NCI-H2107 (cell line): ENCODE measurements around the gene ARHGAP15.
"Not testable (repeated sequence)": the region's sequence is repeated elsewhere in the genome, so short reads cannot be mapped to it uniquely, and the experiment has no call there.

Experiments
- DNase-seq: peaks from one replicate; lab custom pipeline; 2025; lab: John Stamatoyannopoulos, UW

ARHGAP15 gene

DNA sequence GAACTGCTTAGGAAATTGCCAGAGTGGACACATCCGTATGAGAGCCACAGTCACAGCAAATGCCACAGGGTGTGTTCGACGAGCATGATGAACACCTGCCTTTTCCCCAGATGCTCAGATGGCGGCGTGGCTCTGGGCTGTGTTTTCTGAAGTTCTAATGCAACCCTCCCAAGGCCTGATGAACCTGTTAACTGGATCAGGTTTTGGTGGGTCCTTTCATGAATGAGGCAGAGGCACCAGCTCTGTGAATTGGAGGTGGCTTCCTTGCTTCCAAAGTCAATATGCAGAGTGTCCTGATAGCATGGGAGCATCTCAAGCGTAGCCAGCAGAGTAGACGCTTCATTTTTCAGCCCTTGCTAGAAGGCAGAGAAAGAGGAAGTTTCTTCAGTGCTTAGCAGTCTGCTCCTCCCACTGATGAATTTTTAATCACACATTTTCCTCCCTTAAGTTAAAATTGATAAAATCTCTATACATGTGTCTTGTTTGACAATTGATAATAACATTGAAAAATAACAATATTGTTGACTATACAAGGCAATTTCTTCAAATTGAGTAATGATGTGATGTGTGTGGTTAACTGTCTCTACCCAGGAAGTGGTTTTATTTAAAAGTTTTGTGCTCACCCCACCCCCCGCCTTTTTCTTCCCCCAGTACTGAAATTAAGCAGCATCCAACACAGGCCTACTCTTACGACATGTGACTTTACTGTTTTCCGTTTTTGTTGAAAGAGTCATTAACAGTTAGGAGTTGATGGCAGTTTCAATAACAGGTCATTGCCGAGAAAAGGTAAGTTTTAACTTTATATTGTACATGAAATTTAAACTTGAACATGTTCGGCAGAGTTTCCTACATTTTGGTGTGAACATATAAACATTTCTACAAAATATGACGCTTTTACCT lies at the start of gene ARHGAP15:
Gene ARHGAP15, plus strand, starts transcription at position 739 of the 900 bp plus-strand sequence.
- DNase-seq = no peak

DNA sequence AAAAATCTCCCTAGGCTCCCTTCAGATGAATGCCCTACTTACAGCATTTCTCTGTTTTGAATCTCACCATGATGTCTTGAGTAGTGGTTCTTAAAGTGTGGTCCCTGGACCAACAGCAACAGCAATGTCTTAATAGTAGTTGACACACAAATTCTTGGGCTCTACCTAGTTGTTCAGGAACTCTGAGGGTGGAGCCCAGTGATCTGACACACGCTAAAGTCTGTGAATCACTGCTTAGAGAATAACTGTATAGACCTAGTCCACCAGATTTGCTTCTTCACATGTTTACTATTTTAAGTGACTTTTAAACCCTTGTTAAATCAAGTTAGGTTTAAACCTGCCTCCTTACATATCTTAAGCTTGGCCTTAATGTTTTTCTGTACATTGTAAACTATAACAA lies 47.6 kb upstream of the ARHGAP15 start:
- no peak for DNase-seq

DNA sequence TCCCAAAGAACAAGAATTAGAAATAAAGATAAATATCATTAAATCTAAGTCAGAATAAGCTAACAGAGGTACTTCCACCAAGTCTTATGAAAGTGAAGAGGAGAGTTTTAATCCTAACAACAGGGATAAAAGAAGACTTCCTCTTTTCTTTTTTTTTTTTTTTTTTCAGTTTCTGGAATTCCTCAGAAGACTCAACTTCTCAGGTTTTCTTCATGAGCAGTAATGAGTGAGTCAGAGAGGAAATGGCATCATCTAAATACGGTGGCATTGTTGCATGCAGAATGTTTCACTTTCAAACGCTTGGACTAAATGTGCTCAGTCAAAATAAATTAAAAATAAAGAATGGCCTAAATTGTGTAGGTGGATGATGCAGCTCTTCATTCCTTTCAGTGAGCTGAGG lies 45.6 kb upstream of the ARHGAP15 start:
- no peak for DNase-seq

- DNase-seq = no peak
Measured at GRCh38 chr2:143084462-143084861, 44.8 kb upstream of the ARHGAP15 start.

- DNase-seq = no peak
Measured at GRCh38 chr2:143085125-143085784, 44.0 kb upstream of the ARHGAP15 start.

DNA sequence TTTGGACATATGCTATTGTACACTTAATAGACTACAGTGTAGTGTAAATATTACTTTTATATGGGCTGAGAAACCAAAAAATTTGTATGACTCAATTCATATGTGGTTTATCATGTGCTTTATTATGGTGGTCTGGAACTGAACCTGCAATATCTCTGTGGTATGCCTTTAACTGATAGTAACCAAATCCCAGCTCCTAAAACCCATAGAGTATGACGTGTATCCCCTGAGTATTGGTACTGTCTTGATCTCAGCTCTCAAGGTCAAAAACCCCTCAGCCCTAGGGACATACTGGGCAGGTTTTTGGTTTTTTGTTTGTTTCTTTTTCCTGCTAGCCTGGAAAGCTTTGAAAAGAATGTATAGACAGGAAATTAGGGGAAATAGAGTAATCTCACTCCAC lies 42.2 kb upstream of the ARHGAP15 start:
- DNase-seq = no peak

DNA sequence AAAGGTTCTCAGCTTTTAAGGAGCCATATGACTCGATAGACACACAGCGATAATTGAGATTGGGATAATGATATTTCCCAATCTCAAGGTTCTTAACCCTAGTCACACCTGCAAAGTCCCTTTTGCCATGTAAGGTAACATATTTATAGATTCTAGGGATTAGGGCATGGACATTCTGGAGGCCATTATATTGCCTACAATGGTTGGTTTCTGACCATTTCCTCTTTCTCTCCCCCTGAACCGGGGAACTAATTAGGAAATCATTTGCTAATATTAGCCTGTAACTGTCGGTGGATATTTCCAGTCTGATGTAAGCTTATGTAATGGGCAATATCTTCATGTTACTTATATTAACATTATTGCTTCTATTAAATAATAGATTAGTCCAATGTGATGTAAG lies 40.8 kb upstream of the ARHGAP15 start:
- DNase-seq = no peak

DNA sequence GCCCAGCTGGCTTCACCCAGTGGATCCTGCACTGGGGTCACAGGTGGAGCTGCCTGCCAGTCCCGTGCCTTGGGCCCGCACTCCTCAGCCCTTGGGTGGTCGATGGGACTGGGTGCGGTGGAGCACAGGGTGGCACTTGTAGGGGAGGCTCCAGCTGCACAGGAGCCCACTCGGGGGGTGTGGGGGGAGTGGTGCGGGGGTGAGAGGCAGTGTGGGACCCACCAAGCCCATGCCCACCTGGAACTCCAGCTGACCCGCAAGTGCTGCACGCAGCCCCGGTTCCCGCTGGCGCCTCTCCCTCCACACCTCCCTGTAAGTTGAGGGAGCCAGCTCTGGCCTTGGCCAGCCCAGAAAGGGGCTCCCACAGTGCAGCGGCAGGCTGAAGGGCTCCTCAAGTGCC lies 39.7 kb upstream of the ARHGAP15 start:
- not testable (repeated sequence) for DNase-seq

DNA sequence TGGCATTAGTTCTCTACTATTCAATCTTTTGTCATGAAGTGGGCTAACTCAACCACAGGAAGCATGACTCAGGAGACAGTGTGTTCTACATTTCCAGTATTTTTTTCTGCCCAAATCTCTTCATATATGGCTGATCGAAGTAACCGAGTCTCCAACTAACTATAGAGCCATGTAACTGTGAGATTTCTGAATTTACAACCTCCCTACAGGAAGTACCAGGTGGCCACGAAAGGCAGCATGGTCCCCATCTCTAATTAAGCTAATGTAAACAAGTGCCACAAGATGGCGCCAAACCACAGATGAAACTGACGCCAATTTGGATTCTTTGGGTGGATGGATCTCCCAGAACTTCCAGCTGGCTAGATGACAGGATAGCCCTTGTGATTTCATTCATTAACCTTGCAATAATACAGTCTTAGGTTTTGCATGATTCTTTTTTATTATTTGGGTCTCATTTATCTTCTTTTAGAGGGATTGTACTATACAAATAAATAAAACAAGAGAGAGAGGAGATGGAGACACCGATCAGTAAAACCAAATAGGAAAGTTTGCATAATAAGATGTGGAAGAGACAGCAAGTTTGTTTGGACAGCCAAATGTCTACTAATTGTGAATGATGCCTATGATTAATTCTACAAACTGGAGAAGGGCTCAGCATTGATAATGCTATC lies 18.3 kb upstream of the ARHGAP15 start:
- DNase-seq = peak; percentile 70

GRCh38 chr2:143117225-143117624 lies 12.0 kb upstream of the ARHGAP15 start:
- DNase-seq = no peak

DNA sequence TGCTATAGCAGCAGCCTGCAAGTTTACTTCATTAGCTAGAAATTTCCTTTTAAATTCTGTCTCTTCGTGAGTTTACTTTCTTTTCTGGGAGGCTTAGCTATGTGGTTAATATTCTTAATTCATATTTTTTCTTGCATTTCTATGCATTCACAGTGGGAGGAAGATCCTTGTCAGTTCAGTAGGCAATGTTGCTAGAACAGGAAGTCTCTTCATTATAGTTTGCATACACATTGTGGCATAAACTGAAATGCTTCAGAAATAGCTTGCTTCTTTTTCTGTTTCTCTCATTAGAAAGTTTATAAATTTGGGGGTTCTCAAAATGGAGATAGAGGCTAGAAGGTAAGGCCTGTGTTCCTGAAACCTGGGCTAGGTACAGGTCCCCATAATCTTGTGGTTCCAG lies 8.1 kb upstream of the ARHGAP15 start:
- no peak for DNase-seq

DNA sequence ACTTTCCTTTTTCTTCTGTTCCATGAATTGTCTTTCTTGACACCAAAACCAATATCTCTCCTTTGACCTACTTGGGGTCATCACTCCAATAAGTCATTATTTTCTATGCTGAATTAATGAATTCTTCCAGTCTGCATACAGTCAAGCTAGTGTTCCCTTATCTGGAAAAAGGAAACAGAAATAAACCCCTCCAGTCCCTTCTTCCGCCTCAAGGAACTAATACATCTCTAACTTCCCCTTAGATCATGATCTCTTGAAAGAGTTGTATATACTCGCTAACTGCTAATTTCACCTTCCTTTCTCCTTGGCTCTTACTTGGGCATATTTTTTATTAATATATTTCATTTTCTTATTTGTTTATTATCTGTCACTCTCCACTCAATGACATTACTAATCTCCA lies 7.3 kb upstream of the ARHGAP15 start:
- no peak for DNase-seq

DNA sequence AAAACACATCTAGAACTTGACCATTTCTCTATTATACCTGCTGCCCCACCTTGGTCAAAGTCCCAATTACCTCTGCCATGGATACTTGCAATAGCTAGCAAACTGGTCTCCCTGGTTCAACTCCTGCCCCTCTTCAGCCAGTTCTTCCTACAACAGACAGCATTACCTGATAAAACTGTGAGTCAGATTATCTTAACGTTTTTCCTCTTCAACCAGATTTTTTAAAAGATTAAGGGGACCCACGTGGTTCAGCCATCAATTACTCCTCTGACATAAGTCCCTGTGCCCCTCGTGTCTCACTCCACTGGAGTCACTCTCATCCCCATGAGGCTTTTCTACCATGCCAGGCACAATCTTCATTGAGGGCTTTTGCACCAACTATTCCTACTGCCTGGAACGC lies 5.3 kb upstream of the ARHGAP15 start:
- no peak for DNase-seq

GRCh38 chr2:143124445-143124844 lies 4.8 kb upstream of the ARHGAP15 start:
- DNase-seq = no peak

DNA sequence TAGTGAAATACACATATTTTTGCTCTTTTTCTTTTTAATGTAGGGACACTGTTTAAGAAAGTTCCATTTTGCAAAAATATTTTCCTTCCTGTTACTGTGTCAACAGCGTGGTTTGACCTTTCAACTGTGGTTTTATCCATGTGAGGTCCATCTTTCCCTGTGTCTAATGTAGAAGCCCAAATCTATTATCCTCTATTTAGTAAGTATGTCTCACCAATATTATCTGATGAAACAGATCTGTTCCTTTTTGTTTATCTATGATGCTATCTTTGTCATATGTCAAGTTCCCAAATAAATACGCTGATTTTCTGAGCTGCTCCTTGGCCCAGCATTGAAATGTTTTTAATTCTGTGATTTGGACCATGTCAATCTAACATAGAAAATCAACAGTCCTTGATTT lies 3.5 kb upstream of the ARHGAP15 start:
- no peak for DNase-seq

DNA sequence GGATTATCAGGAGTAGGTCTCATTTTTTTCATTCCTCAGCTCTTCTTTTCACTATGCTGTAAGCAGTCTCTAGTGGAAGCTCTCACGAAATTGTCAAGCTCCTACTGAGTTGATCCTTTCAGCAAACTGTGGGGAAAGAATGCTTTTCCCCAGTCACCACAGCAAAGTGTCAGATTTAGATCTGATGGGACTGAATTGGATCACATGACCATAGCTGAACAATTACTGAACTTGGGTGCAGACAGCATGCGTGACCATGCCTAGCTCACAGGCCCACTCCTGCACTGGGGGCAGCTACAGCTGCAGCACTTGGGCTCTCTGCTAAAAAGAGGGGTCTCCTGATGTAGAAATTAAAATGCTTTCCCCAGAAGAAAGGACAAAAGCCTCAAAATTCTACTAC lies 3.1 kb downstream of the ARHGAP15 start:
- no peak for DNase-seq

- no peak for DNase-seq
Measured at GRCh38 chr2:143133783-143134182, 4.6 kb downstream of the ARHGAP15 start.

DNA sequence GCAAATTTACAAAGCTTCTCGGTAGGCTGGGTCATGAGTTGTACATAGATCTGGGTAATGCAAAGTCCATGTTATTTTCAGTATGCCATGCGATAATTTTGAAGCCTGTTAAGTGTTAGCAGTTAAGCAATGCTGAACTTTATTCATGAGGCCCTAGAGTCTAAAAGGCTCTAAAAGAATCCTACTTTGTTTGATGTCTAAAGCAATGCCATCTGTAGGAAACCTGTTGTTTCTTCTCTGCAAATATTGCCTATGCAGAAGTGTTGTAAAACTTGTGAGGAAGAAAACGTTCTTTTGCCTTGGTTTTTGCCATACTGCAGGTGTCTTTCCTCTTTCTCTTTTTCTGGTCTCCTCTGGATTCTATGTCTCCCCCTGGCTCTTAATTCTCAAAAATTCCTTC lies 9.1 kb downstream of the ARHGAP15 start:
- DNase-seq = no peak

DNA sequence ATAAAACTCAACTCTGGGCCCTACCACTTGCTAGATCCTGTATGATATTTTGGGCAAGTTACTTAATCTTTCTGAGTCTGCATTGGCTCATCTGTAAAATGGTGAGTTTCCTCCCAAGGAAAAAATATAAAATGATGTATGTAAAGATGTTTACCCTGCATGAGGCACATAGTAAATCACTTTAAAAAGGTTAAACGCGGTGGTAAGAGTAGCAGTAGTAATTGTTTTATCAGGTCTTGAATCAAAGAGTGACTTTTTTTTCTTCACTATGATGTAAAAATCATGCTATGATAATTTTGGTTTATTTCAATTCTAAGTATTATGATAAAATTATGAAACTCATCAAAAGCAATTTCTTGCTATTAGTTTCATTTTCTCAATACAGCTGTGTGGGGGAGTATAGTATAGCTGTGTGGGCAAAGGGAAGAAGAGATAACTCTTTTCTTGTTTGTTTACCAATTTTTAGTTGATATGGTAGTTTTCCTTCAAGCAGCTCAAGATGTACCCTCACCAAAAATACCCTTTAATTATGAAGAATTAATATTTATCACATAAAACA lies 10.7 kb downstream of the ARHGAP15 start:
- DNase-seq = no peak

DNA sequence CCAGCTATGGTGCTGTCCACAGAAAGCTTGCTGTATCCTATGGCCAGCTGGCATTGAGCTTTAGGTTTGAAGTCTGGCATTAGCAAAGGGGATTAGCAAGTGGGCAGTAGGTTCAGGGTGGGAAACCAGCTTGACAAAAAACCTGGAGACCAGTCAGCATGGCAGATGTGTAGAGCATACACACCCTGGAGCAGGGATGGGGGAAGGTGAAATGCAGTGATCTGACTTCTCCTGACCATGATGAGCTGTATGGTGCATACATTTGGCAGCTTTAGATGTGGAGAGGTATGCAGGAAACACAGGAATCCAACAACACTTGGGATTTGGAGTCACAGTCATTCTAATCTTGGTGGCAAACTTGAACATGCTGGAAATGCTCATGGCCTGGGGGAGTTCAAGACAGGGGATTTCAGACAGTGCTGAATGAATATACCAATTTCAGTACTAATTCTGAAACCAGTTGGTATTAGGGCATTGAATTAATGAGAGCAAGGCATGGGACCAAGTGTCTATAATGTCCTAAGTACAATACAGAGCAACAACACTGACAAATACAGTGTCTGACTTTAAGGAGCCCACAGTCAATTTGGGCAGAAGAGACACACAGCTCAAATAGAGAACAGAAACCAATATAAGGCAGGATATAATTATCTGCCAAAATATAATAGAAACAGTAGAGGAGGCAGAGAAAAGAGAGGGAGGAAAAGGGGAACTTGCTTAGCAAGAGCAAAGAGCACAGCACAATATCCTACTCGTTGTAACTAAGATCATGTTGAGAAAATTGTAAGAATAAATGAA lies 11.8 kb downstream of the ARHGAP15 start:
- DNase-seq = no peak

DNA sequence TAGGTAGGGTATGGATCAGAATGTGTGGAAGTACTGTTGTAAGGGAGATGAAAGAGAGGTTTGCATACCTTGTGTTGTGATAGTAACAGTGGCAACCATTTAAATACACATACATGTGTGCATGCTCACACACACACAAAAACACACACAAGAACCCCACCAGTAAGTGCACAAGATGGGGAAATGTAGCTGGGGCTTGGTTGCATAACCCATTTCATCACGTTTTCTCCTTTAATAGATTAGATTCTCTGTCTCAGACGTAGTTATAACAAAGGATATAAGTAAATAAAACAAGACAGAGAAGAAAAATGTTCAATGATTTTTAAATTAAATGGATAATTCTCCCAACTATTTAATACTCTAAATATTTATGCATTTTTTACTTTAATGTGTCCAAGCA lies 13.4 kb downstream of the ARHGAP15 start:
- no peak for DNase-seq
